ENCODE measurements around the gene DNAJB5.
"Not testable (repeated sequence)": the region's sequence is repeated elsewhere in the genome, so short reads cannot be mapped to it uniquely, and the experiment has no call there.

The DNAJB5 gene

DNA sequence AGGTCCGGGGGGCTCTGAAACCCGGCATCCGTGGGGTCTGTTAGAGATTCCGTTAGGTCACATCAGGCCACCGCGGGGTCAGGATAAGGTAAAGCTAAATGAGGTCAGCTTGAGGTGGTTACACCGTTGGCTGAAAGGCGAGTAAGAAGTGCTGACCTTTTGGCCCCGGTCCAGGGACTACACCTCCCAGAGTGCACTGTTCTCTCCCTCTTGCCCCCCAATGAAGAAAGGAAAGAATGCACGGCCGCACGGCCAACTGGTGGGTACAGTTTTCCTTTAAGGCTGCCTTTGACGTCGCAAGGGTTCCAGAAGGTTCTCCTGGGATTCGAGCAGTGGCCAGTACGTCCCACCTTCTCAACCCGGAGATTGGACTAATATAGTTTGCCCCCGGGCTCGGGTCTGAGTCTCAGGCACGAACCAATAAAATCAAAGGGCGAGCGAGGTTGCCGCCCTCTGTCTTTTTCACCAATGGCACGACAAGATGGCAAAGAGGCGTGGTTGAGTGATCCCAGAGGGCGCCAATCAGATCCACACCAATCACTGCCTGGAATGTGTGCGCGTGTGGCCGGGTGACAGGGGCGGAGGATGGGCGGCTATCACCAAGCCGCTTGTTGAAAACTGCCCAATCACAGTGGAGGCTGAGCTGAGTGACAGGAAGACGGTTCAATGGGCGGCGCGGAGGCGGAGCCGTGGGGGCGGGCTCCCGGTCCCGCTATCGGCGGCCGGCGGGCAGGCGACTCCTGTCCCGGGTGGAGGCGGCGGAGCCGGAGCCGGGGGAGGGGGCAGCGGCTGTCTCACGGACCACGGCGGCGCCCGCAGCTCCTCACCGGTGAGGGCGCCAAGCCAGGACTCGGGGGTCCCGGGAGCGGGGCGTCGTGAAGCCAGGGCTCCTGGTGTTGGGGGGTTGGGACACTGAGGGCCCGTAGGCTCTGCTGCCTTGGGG is at the start of gene DNAJB5:
Gene DNAJB5 (plus strand): TSS at position 743 of the 943 bp plus-strand sequence. CDS start 886 bp downstream, outside the sequence.
- peak; percentile 99 for DNase-seq

DNA sequence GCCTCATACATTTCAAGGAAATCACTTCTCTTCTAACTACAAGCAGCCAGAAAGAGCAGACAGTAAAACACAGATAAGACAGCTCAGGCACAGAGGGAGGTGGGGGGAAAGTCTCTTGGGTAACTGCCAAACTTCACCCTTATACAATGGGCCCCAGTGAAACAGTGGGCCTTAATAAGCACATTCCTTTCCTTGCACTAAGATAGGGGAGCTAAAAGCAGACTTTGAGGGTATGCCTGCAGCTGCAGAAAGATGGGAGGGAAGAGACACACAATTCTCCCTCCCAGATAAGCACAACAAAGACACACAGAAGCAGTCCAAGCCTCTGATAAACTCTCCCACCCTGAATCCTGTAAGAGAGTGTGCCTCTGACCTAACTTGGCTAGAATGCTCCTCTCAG is 49.6 kb upstream of the DNAJB5 start:
- DNase-seq, result not testable (repeated sequence)

DNA sequence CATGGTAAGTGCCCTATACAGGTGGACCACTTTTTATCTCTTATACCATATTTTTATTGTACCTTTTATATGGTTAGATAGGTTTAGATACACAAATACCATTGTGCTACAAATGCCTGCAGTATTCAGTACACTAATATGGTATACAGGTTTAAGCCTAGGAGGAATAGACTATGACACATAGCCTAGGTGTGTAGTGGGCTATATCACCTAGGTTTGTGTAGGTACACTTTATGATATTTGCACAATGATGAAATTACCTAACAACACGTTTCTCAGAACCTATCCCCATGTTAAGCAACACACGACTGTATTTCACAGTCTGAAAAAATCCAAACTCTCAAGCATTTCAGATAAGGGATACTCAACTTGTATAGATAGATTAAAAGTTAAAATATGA is 41.1 kb upstream of the DNAJB5 start:
- DNase-seq, result no peak

DNA sequence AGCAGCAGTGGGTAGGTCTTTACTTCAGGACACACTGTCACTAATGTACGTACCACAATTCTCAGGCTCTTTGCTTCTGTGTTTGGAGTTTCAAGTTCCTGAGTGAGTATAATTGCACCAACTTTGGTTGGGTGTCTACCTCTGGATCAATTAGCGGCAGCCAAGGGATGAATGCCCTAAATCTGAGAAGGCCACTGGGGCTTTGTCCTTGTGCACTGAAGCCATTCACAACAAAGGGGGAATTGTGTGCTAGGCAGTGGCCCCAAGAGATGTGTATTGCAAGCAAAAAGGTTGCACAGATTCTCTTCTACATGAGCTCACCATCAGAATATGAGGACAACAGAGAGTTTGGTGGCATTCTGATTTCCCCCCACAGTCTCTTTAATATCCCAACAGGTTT is 35.3 kb upstream of the DNAJB5 start:
- DNase-seq, result no peak

DNA sequence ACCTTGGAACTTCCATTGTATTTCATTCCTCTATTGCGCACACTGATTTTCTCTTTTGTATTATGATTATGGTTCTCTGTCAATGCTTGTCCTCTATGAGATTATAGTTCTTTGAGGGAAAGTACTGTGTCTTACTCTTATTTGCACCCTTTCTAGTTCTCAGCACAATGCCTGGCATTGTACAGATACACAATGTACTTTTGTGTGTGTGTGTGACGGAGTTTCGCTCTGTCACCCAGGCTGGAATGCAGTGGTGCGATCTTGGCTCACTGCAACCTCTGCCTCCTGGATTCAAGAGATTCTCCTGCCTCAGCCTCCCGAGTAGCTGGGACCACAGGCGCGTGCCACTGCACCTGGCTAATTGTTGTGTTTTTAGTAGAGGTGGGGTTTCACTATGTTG is 33.5 kb upstream of the DNAJB5 start:
- not testable (repeated sequence) for DNase-seq

DNA sequence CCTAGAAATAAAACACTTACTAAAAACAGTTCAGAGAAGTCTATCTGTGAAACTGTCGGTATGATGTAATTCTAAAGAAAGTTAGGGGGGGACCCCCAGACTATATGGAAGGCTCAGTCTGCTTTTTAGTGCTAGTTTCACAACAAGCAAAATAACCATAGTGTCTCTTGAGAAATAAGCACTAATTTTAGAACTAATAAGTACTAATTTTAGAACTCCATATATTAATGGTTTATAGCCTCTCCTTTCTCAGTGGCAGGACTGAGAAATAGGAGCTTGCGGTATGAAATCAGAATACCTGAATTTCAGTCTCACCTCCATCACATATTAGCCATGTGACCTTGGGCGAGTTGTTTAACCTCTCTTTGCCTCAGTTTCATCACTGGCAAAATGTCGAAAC is 32.9 kb upstream of the DNAJB5 start:
- no peak for DNase-seq

DNA sequence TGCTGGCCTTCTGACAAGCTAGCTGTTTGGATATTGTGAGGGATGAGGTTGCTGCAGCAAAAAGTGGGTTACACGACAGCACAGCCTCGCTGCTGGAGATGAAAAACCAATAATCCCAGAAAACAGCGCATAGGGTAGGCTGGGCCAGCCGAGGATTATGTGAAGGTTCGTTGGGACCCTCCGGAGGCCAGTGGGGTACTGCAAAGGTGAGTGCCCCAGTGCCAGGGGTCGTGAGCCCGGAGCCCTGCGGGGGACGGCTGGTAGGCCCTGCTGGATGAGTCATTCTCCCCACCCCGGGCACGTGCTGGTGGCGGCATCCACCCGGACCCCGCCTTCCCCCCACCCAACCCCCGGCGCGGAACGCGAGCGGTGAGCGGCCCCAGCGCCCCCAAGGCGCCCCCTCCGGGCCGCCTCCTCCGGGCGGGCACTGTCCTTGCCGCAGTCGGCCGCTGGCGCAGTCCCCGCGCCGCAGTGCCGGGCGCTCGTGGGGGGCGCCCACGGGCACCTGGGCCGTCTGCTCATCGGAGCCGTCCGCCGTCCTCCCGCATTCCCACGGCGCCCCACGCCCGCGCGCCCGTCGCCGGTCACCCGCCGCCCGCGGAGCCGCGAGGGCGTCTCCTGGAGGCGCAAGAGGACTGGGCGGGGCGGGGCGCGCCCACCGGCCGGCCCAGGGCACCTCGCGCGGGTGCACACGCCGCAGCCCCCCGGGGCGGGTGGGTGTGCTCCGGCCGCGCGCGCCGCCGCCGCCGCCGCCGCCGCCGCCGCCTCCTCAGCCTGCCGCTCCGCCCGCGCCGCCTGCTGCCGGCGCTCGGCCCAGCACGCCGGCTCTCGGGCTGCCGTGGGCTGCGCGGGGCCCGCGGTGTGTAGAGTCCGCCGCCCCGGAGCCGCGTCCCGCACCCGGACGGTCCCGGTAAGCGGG is 31.8 kb upstream of the DNAJB5 start, which contains the start of gene PHF24:
Gene PHF24 (plus strand): TSS at position 794 of the 919 bp plus-strand sequence. CDS start 13,014 bp downstream, outside the sequence.
- no peak for DNase-seq

DNA sequence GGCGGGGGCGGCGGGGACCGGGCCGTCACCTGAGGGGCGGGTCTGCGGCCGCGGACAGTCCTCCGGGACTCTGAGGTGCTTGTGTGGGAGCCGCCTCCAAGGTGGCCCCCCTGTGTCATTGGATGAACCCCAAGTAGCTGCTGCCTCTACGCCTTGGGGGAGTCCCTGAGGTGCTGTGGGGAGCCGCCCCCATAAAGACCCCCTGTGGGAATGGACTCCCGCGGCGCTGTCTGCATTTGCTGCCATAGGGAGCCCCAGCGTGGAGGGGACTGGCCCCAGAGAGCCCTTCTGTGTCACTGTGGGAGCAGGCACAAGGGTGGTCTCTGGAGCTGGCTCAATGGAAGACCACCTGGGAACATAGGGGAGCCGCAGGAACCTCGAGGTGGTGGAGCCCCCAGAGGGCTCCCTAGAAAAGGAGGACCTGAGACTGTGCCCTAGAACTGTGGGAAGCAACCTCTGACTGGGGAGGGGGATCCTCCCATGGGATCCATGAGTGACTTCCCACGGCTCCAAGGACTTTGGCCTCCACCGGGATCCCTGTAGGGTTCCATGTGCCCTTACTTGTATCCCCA is 31.0 kb upstream of the DNAJB5 start:
- DNase-seq, result no peak

DNA sequence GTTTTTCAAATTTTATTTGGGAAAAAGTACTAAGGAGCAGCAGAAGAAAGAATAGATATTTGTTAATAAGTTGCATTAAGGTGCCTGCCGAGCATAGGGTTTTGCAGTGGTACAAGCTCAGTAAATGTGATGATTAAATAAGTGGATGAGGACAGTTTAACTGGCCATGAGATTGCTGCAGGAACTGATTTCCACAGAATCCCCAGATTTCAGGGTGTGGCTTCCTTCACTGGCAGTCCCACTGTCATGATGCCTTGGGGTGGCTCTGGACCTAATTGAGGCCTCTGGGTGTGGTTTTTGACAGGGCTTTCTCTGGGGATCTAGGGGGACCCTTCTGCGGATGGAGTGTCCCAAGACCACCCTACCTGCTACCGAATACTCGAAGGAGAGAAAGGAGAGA is 30.1 kb upstream of the DNAJB5 start:
- DNase-seq, result no peak

DNA sequence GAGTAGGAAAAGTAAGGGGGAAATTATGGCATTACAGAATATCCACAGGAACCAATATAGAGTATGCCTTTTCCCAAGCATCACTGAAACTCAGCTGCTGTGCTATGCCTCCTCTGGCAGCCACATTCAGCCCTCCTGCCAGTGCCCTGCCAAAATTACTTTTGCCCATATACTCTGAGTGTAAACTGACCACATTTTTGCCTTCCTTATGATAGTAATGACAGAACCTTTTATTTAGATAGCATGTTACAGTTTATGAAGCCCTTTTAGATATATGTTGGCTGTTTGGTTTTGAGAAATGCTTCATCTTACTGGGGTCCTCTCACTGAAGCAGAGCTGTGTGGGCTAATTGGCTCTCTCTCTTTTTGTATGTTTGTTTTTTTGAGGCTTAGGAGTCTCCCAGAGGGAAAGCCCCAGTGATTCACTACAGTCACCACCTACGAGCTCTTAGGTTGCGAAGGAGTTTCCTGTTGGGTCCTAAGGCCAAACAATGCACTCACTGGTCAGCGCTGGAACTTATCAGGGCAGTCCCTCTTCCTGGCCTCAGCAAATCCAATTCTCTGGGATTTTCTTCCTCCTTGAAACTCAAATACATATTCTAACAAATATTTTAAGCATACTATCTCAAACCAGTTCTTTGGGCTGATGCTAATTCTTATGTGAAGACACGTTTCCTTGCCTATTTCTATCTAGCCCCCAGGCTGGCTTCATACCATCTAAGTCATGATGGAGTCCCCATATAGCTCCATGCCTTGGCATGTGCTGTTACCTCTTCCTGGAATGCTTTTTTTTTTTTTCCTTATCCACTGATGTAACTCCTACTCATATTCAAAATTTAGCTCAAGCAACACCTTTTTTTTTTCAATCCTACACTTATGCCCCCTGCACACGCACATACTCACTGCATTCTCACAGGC is 27.7 kb upstream of the DNAJB5 start:
- DNase-seq, result no peak

DNA sequence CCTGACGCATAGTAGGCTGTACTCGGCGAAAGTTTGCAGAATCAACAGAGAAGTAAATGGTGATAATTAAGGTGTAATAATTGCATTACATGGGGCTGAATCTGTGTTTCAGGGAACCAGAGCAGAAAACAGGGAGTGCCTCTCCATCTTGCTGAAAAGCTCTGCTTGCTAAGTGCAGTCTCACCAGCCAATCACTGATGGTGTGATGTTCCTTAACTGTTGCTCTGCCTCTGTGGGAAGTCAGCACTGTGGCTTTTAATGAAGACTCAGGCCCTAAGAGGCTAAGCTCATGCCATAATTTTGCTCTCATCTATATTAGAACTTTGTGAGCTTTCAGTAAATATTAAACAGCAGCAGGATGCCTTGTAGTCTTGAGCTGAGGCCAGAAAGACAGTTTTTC is 27.0 kb upstream of the DNAJB5 start:
- DNase-seq, result no peak

DNA sequence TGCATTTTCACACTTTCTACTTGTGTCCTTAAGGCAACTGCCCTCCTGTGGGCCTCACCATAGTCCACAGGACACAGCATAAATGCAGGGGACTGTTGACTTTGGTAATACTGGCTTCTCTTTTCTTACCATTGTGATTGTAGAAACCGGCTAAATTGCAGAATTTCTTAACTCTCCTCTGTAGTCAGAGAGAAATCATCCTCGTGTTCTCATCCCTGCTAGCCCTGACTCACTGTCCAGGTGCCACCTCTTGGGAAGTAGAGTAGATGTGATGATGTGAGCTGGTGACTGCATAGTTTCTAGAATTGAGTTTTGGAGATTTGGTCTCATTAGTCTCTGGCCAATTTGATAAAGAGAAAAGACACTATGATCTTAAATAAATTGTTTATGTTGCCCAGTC is 26.0 kb upstream of the DNAJB5 start:
- no peak for DNase-seq

DNA sequence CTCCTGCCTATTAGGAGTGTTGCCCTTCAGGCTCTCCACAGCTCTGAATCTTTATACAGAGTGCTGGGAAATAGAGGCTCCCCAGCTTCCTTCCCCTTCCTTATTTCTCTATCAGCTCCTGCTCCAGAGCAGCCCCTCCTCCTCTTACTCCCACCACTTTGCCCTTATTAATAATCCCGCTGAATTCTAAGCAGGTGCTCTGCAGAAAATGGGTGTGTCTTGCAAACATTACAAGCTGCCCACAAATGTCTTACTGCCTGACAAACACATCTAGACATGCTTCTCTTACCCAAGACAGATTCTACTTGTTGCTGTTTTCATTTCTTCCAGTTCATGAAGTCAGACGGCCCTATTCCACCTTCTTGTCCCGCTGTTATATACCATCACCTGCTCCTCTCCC is 25.1 kb upstream of the DNAJB5 start:
- DNase-seq, result no peak

DNA sequence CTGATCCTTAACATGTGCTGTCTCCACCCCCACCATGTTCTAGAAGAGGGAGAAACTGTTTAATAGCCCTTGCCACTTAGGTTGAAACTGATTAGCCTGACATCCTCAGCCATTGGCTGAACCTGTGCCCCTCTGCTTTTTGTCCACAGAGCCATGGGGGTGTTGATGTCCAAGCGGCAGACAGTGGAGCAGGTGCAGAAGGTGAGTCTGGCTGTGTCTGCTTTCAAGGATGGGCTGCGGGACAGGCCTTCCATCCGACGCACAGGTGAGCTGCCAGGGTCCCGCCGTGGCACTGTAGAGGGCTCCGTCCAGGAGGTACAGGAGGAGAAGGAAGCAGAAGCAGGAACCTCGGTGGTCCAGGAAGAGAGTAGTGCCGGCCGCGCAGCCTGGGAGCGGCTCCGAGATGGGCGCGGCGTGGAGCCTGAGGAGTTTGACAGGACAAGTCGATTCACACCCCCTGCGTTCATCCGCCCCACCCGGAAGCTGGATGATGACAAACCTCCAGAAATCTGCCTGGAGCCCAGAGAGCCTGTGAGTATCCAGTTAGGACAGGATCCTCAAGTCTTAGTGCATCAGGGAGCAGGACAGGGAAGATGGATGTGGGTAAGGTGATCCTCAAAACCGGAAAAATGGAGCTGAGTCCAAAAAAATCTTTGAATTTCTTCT is 18.3 kb upstream of the DNAJB5 start:
- DNase-seq, result no peak

DNA sequence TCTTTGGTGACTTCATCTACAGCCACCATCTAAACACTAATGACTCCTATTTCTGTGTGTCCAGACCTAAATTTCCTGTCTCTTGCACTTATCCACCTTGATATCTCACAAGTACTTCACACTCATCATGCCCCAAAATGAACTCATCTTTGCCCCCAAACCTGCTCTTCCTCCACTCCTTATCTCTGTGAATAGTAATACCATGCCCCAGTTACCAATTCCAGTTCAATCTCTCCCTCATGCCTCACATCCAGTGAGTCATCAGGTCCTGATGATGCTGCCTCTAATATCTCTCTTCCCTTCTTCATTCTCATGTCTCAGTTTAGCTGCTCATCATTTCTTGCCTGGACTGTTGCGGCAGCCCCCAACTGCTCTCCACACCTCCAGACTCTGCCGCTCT is 14.9 kb upstream of the DNAJB5 start:
- no peak for DNase-seq

DNA sequence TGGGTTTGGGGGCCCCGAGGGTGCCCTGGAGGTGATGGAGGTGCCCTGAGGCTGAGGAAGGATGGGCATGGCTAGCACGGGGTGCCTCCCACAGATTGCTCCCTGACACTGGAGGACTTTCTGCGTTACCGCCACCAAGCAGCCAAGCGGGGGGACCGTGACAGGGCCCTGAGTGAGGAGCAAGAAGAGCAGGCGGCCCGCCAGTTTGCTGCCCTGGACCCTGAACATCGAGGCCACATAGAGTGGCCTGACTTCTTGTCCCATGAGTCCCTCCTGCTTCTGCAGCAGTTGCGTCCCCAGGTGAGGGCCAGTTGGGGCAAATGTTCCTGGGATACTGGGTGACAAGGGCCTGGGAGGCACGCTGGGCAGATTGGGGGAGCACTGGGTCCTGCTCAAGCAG is 13.1 kb upstream of the DNAJB5 start:
- no peak for DNase-seq

DNA sequence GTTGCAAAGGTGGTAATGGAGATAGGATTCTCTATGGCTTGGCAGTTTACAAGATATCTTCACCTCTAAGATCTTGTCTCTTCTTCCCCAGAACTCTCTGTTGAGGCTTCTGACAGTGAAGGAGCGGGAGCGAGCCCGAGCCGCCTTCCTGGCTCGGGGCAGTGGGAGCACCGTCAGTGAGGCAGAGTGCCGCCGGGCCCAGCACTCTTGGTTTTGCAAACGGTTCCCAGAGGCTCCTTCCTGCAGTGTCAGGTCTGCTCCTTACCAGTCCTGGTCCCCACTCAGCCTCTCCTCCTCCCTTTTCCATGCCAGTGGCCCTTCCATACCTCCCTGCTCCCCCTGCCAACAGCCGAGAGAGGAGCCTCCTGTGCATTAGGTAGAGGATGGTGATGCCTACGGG is 12.6 kb upstream of the DNAJB5 start:
- DNase-seq, result no peak

DNA sequence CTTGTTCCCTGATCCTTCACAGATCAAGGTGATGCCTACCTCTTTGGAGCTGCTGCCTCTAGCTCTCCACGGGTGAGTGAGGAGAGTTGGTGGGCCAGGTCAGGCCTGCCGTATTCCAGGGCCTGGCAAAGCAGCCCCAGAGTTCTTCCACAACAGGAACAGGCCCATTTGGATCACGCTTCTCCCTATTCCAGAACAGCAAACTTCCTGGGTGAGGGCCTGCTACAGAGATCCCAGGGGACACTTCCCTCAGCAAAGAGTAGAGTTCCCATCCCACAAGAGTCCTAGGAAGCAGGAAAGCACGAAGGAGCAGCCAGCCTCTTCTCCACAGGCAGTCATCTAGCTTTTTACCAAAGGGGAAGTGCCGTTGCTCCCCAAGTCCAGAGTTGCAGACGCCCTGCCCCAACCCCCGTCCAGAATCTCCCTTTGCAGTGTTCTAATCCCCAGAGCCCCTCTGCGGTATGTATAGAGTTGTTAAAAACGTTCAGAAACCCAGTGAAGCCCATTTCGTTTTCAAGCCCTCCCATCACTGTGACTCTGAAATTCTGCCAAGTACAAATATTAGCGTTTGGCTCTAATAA is 9.3 kb upstream of the DNAJB5 start:
- no peak for DNase-seq

DNA sequence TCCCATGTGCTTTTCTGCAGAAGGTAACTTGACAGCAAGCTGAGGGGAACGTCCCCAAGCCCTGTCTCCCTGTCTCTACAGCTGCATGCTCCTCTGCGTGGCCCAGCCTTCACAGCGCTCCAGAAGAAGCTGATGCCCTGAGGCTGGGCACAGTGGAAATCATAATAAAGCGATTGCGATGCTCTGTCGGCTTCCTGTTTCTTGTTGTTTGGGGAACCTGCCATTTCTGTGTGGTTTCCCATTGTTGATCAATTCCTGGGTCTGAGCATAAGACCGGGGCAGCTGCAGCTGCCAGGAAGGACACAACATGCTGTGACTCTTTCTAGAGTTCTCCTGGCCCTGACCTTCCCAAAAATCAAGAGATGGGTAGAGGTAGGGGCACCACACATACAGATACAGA is 7.2 kb upstream of the DNAJB5 start:
- no peak for DNase-seq

DNA sequence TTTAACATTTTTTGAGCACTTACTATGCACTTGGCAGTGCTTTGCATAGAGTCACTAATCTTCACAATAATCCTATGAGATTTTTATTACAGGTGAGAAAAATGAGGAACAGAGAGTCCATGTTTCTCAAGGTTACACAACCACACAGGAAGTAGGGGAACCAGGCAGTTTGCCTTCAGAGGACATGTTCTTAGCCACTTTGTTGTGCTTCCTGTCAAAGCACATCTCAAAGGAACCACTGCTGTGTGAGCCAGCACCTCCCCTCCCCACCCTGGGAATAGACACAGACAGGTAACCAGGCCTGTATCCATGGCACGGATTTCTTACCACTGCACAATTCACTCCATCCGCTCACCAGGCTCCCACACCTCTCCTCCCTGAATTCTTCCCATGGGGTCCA is 6.3 kb upstream of the DNAJB5 start:
- no peak for DNase-seq

DNA sequence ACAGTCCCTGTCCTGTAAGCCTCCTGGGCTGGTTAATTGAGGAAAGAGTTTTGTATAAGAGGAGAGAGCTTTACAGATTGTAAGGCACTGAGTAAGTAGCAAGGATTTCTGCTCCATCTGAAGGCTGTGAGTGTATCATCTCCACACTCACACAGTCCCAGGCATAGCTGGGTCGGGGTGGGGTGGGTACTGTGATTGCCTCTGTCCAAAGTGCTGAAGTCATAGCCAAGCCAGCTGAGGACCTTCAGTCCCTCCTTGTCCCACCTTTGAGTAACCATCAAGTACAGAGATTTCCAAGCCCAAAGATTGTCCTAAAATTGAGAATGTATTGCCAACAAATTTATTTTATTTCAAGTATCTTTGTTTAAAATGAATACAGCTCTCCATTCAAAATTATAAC is 5.5 kb upstream of the DNAJB5 start:
- DNase-seq, result peak; percentile 60

All from femur (tissue), 1 donor.